ENCODE results near the gene ECT2L.

GRCh38 chr6:138815221-138815620 is 19.3 kb downstream of the ECT2L start:
- TF ChIP-seq CTCF (conservative IDR thresholded peaks at IDR 0.05; ENCODE audit: low read depth in 2 of 2): no peak
- no peak for TF ChIP-seq CREB1 (CRISPR knock-in tag; IDR thresholded peaks at IDR 0.05; ENCODE audit: low read depth)
- TF ChIP-seq EZH2 (IDR thresholded peaks at IDR 0.05; ENCODE audit: low read depth, unreplicated experiment): no peak
